Heart left ventricle (tissue), 16 donors: ENCODE results near the gene NUMB. TPM values are rescaled to one million over a fixed set of nuclear protein-coding genes. Genes with fewer than 3 reads are reported as not detected.

Source experiments
- ATAC-seq, 4 donors: fragments of 200-7000 bp; cut with Tn5 transposase; one replicate each; pipeline ENCODE4 v1.9.1; 2020 to 2022; ENCODE audit warnings: moderate library complexity in 4 of 4, mild to moderate bottlenecking in 3 of 4, moderate number of reproducible peaks in 1 of 4
- DNase-seq, 5 donors: peaks; one replicate each; pipeline ENCODE4 v3.0.0-alpha.2; 2020
- H3K27ac ChIP-seq, 12 donors: fragments of 200-600 bp; sonication (generic) in 4 of 12; one replicate each; pipeline versions ENCODE4 v1.5.0 to v1.8.0; 2016 to 2022; ENCODE audit warnings: mild to moderate bottlenecking in 2 of 12
- H3K27me3 ChIP-seq, 9 donors: fragments of 200-600 bp; sonication (generic) in 2 of 9; one replicate each; pipeline versions ENCODE4 v1.5.1 to v1.8.0; 2016 to 2022; ENCODE audit warnings: mild to moderate bottlenecking in 3 of 9
- H3K36me3 ChIP-seq, 9 donors: fragments of 200-600 bp; sonication (generic) in 2 of 9; one replicate each; pipeline versions ENCODE4 v1.5.0 to v1.8.0; 2018 to 2022; ENCODE audit warnings: mild to moderate bottlenecking in 2 of 9
- H3K4me1 ChIP-seq, 12 donors: fragments of 200-600 bp; sonication (generic) in 4 of 12; one replicate each; pipeline versions ENCODE4 v1.5.0 to v1.8.0; 2016 to 2022; ENCODE audit warnings: mild to moderate bottlenecking in 3 of 12
- H3K4me3 ChIP-seq, 12 donors: fragments of 200-600 bp; sonication (generic) in 4 of 12; one replicate each; pipeline versions ENCODE4 v1.5.0 to v1.8.0; 2017 to 2022; ENCODE audit warnings: mild to moderate bottlenecking in 9 of 12, moderate library complexity in 4 of 12
- H3K9me3 ChIP-seq, 12 donors: fragments of 200-600 bp; sonication (generic) in 4 of 12; one replicate each; pipeline versions ENCODE4 v1.5.0 to v1.8.0; 2016 to 2022; ENCODE audit warnings: mild to moderate bottlenecking in 1 of 12
- POLR2A ChIP-seq, 2 donors: fragments of 450-650 bp; IDR thresholded peaks; one replicate each; pipeline ENCODE4 v1.6.1; 2017; ENCODE audit warnings: antibody characterized with exemption in 2 of 2, mild to moderate bottlenecking in 2 of 2, moderate library complexity in 2 of 2
- WGBS, 4 donors: extraction: QIAGEN DNeasy Blood & Tissue Kit in 2 of 4; methylation state at CpG; one replicate each; pipeline versions ENCODE4 v1.1.5 to v1.1.7; 2013 to 2018; 5-methylcytosine and 5-hydroxymethylcytosine counted together
- intact Hi-C, 10 donors: fragments of 100-400 bp; cut with DNase I; formaldehyde crosslinking; loops; one replicate each; pipeline versions ENCODE4 v1.11.1 to v1.14.2; 2022
- polyA plus RNA-seq, 2 donors: library from polyadenylated mRNA; stranded (reverse); fragments of 200-250 nt; gene quantifications; one replicate each; pipeline ENCODE4 v1.2.3, GENCODE V29; 2013
- total RNA-seq, 9 donors: library from RNA; depleted of rRNA in 2 of 9; stranded (reverse); fragments of >200 nt in 2 of 9; fragmentation: NEBNext Ultra II Directional in 3 of 9; extraction: Animal tissue kit (Norgen Biotek cat#: 25700) in 3 of 9; gene quantifications; one replicate each; pipeline versions ENCODE4 v1.1.0 to v1.2.4, GENCODE V29; 2016 to 2023
- TF ChIP-seq, protein P1 (sequence below), 12 donors: fragments of 200-600 bp; sonication (generic) in 4 of 12; IDR thresholded peaks; one replicate each; pipeline versions ENCODE4 v1.5.0 to v1.8.0; 2018 to 2022; ENCODE audit warnings: antibody characterized with exemption in 12 of 12, mild to moderate bottlenecking in 5 of 12
- donor health status: ischemic (EF 13 %, LVEDD 7.1; RV severe dilation, severe dysfunction).
- donor health status: healthy with polysubstance abuse.
- donor health status: DM: no; HTN: yes; CAD: no.
- donor health status: DM: no; HTN: no; CAD: no.
- donor health status: ischemic (EF 25% LVEDD 6.9; RV normal size, moderate dysfunction).
- donor health status: ischemic (EF 25% LVEDD 5.7; RV mildly dilated, moderate dysfunction).
- donor health status: healthy.
- donor health status: DM: yes; HTN: yes; CAD: no.
- donor health status: ischemic (EF 35%, LVEDD 5.7; RV mildly dilated, moderate dysfunction).
- donor health status: nonischemic (EF 11% LVEDD 7.7; RV severe dilation, severe dysfunction).
- donor health status: DM: yes; HTN: yes; CAD: no.
- donor health status: PGD.
- donor health status: ischemic (EF 29% LVEDD 5.4; RV normal size, mild dysfunction).
- donor health status: nonischemic (EF 23%, LVEDD 6.1; RV moderate dilation, normal function).

Gene NUMB
- total and polyA plus RNA-seq, 11 donors = 18.2 to 59.1 (median 34.9) TPM

- H3K36me3 ChIP-seq = peaks cover 0 to 7% (median 0%) of the 10 kb centered on the region in 9 donors
- WGBS, 4 donors = 90 to 94% (median 92%) methylated on average over 10 to 20 of the region's 20 CpGs
Observed at GRCh38 chr14:73262427-73263183, 195.7 kb downstream of the NUMB start.

DNA sequence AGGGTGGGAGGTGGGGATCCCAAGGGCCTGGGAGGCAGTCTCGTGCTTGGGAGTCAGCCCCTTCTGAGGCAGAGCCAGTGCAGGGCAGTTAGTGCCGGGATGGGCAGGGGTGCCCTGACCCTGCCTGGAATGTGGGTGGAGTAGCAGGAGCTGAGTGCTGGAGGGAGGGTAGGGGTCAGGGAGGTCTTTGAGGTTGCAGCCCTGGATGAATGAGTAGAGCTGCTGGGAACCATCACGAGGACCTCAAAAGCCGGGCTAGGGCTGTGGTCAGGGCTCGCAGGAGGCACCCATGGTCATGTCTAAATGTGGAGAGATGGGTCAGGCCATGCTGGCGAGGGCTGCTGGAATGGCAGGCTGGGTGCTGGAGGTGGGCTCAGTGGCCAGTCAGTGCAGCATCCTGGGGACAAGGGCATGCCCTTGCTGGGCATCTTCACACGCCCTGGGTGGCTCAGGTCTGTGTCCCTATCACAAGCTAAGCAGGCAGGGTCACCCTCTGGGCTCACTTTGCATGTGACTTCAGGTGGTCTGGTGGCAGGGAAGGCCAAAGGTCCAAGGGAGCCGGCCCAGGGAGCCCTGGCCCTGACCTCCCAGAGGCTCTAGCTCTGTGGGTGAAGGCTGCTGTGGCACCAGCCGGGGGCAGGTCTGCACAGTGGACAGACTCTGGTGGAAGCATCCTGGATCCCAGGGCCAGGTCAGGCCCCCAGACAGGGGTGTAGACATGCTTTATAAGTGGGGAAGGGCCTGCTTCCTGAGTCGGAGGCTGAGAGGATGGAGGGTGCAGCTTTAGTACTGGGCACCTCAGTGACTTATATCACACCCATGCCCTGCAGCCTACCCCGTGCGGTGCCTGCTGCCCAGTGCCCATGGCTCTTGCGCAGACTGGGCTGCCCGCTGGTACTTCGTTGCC is 196.6 kb downstream of the NUMB start:
- Histone ChIP-seq H3K4me3 (no peak overlapping the region), H3K9me3 (no peaks in the 10 kb centered on the region), H3K27ac (no peak overlapping the region), H3K27me3 (no peaks in the 10 kb centered on the region), H3K36me3 (peaks cover 0 to 7% (median 0%) of the 10 kb centered on the region in 9 donors), H3K4me1 (no peaks in the 10 kb centered on the region)
- TF ChIP-seq, protein P1, sequence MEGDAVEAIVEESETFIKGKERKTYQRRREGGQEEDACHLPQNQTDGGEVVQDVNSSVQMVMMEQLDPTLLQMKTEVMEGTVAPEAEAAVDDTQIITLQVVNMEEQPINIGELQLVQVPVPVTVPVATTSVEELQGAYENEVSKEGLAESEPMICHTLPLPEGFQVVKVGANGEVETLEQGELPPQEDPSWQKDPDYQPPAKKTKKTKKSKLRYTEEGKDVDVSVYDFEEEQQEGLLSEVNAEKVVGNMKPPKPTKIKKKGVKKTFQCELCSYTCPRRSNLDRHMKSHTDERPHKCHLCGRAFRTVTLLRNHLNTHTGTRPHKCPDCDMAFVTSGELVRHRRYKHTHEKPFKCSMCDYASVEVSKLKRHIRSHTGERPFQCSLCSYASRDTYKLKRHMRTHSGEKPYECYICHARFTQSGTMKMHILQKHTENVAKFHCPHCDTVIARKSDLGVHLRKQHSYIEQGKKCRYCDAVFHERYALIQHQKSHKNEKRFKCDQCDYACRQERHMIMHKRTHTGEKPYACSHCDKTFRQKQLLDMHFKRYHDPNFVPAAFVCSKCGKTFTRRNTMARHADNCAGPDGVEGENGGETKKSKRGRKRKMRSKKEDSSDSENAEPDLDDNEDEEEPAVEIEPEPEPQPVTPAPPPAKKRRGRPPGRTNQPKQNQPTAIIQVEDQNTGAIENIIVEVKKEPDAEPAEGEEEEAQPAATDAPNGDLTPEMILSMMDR (IDR thresholded peaks at IDR 0.05) = no peak
- 89 to 93% (median 91%) methylated on average over 12 to 15 of the region's 15 CpGs for WGBS, 4 donors
- intact Hi-C loops = no loop called here
- DNase-seq (peak in 1 of 5 donors; percentile 42), ATAC-seq (no peak)

More at GRCh38 chr14:73262427-73263183, 195.7 kb downstream of the NUMB start:
- DNase-seq = peak in 1 of 5 donors; percentile 34
- no peaks in the 10 kb centered on the region for H3K4me1 ChIP-seq
- no peak overlapping the region for H3K27ac ChIP-seq
- TF ChIP-seq, protein P1 (IDR thresholded peaks at IDR 0.05) = no peak
- TF ChIP-seq POLR2A (IDR thresholded peaks at IDR 0.05) = no peak
- no peaks in the 10 kb centered on the region for H3K27me3 ChIP-seq
- H3K4me3 ChIP-seq = no peak overlapping the region
- no peaks in the 10 kb centered on the region for H3K9me3 ChIP-seq
- intact Hi-C loops = no loop called here
- ATAC-seq = no peak

DNA sequence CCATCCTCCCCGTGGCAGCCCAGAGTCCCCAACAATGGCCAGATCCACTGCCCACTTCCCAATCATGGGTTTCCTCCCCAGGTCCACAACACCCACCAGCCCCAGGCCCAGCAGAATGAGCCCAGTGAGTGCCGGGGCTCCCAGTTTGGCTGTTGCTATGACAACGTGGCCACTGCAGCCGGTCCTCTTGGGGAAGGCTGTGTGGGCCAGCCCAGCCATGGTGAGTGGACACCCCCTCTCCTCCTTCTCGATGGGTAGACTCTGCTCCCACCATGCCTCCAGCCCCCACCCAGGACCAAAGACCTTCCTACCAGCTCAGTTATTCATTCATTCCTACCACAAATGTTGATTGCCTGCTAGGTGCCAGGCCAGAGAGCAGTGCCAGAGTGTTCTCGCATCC is 197.3 kb downstream of the NUMB start:
- H3K4me3 ChIP-seq = no peak overlapping the region
- H3K4me1 ChIP-seq = no peaks in the 10 kb centered on the region
- intact Hi-C loops = no loop called here
- ATAC-seq (no peak), DNase-seq (no peak)
- WGBS, 4 donors = 73 to 92% (median 77%) methylated on average over 5 to 6 of the region's 6 CpGs
- TF ChIP-seq POLR2A (IDR thresholded peaks at IDR 0.05) = no peak
- peaks cover 0 to 7% (median 0%) of the 10 kb centered on the region in 9 donors for H3K36me3 ChIP-seq
- no peaks in the 10 kb centered on the region for H3K9me3 ChIP-seq
- no peak overlapping the region for H3K27ac ChIP-seq
- H3K27me3 ChIP-seq = no peaks in the 10 kb centered on the region

GRCh38 chr14:73260574-73260973 is 197.8 kb downstream of the NUMB start:
- TF ChIP-seq, protein P1 (IDR thresholded peaks at IDR 0.05) = no peak
- TF ChIP-seq POLR2A (IDR thresholded peaks at IDR 0.05) = no peak
- no peaks in the 10 kb centered on the region for H3K4me1 ChIP-seq
- no peak overlapping the region for H3K4me3 ChIP-seq
- DNase-seq (peak in 1 of 5 donors; percentile 48), ATAC-seq (no peak)
- WGBS, 4 donors = 59 to 77% (median 67%) methylated on average over 6 to 11 of the region's 11 CpGs
- no peaks in the 10 kb centered on the region for H3K9me3 ChIP-seq
- no peak overlapping the region for H3K27ac ChIP-seq
- H3K36me3 ChIP-seq = peaks cover 0 to 3% (median 0%) of the 10 kb centered on the region in 9 donors
- H3K27me3 ChIP-seq = no peaks in the 10 kb centered on the region
- intact Hi-C loops = no loop called here
